LNCaP clone FGC (cell line): ENCODE results near the gene C4BPB.

Experiments used
- DNase-seq: peaks from one replicate; pipeline ENCODE4 v3.0.0-alpha.2; 2011; ENCODE audit warnings: low read depth
- H3K4me3 ChIP-seq: 2 replicates; pipeline ENCODE4 v1.5.1; 2011; ENCODE audit warnings: mild to moderate bottlenecking, low read depth, low read length, control low read depth
- TF ChIP-seq, protein P1 (sequence below): IDR thresholded peaks from 2 replicates; pipeline ENCODE4 v1.5.1; 2012; ENCODE audit warnings: mild to moderate bottlenecking; ENCODE audit not compliant: control insufficient read depth, insufficient read depth; ENCODE audit errors: extremely low read depth

C4BPB gene

GRCh38 chr1:207131163-207131562, 42.5 kb downstream of the C4BPB start:
- H3K4me3 ChIP-seq, result no peak overlapping the region
- TF ChIP-seq, protein P1, sequence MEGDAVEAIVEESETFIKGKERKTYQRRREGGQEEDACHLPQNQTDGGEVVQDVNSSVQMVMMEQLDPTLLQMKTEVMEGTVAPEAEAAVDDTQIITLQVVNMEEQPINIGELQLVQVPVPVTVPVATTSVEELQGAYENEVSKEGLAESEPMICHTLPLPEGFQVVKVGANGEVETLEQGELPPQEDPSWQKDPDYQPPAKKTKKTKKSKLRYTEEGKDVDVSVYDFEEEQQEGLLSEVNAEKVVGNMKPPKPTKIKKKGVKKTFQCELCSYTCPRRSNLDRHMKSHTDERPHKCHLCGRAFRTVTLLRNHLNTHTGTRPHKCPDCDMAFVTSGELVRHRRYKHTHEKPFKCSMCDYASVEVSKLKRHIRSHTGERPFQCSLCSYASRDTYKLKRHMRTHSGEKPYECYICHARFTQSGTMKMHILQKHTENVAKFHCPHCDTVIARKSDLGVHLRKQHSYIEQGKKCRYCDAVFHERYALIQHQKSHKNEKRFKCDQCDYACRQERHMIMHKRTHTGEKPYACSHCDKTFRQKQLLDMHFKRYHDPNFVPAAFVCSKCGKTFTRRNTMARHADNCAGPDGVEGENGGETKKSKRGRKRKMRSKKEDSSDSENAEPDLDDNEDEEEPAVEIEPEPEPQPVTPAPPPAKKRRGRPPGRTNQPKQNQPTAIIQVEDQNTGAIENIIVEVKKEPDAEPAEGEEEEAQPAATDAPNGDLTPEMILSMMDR, result no peak
- no peak for DNase-seq

GRCh38 chr1:207134581-207134980, 45.9 kb downstream of the C4BPB start:
- DNase-seq, result no peak
- H3K4me3 ChIP-seq, result no peak overlapping the region
- TF ChIP-seq, protein P1, result no peak

GRCh38 chr1:207139616-207140015, 51.0 kb downstream of the C4BPB start:
- DNase-seq, result no peak
- no peak overlapping the region for H3K4me3 ChIP-seq
- TF ChIP-seq, protein P1, result no peak

DNA sequence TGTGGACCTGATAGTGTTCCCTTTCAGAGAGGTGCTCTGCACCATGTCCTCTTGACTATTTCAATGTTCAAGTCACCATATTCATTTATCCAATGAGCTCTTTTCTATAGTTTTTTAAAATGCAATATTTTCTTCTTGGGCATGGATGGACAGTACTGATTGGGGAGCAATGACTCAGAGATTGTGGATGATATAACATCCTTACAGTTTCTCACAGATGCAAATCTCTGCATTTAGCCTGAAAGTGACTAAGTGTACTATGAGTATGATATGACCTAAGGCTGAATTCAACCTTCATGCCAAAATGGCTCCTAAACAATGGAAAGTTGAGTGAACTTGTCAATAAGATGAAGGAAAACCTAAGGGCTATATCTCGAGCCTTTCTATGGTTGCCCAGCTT, 51.9 kb downstream of the C4BPB start:
- TF ChIP-seq, protein P1, result no peak
- no peak for DNase-seq
- H3K4me3 ChIP-seq, result no peak overlapping the region

- no peak overlapping the region for H3K4me3 ChIP-seq
- TF ChIP-seq, protein P1, result no peak
- DNase-seq, result no peak
Observed at GRCh38 chr1:207145401-207146058, 56.9 kb downstream of the C4BPB start.
